Renal cortex interstitium (tissue), 11 donors: ENCODE data around the gene PHOX2B. TPM values are rescaled to one million over a fixed set of nuclear protein-coding genes. Genes with fewer than 3 reads are reported as not detected.
"Not testable (repeated sequence)": the region's sequence is repeated elsewhere in the genome, so short reads cannot be mapped to it uniquely, and the experiment has no call there.

Source experiments
- DNase-seq, 11 donors: peaks; one replicate each; pipeline ENCODE4 v3.0.0-alpha.2; 2013; ENCODE audit warnings: low read depth in 9 of 11, low spot score in 4 of 11; ENCODE audit errors: extremely low read depth in 1 of 11
- polyA plus RNA-seq, 3 donors: library from polyadenylated mRNA; unstranded; fragments of 120-200 nt; gene quantifications; one replicate each; pipeline ENCODE4 v1.2.1, GENCODE V29; 2013; ENCODE audit not compliant: insufficient read length in 3 of 3

PHOX2B gene
- polyA plus RNA-seq, 3 donors = 0.09 to 0.24 TPM; not detected in 1

GRCh38 chr4:41750626-41751448 lies 2.3 kb upstream of the PHOX2B start:
- no peak for DNase-seq

GRCh38 chr4:41750121-41750625 lies 1.6 kb upstream of the PHOX2B start:
- no peak for DNase-seq

- DNase-seq = no peak
Measured at GRCh38 chr4:41749631-41750039, 1.1 kb upstream of the PHOX2B start.

GRCh38 chr4:41748074-41748570 lies 403 bp downstream of the PHOX2B start:
- no peak for DNase-seq

- DNase-seq = no peak
Measured at GRCh38 chr4:41747230-41748055, 1.1 kb downstream of the PHOX2B start.

- DNase-seq = no peak
Measured at GRCh38 chr4:41746440-41747229, 1.9 kb downstream of the PHOX2B start.

- no peak for DNase-seq
Measured at GRCh38 chr4:41746025-41746439, 2.5 kb downstream of the PHOX2B start.

- no peak for DNase-seq
Measured at GRCh38 chr4:41745292-41746024, 3.1 kb downstream of the PHOX2B start.

- DNase-seq = no peak
Measured at GRCh38 chr4:41744572-41745291, 3.8 kb downstream of the PHOX2B start.

GRCh38 chr4:41741354-41741753 lies 7.2 kb downstream of the PHOX2B start:
- DNase-seq = no peak

GRCh38 chr4:41737491-41737890 lies 11.0 kb downstream of the PHOX2B start:
- not testable (repeated sequence) for DNase-seq

GRCh38 chr4:41734371-41734770 lies 14.2 kb downstream of the PHOX2B start:
- no peak for DNase-seq

- no peak for DNase-seq
Measured at GRCh38 chr4:41731569-41732126, 16.9 kb downstream of the PHOX2B start.

GRCh38 chr4:41728573-41728913 lies 20.0 kb downstream of the PHOX2B start:
- no peak for DNase-seq

GRCh38 chr4:41727861-41728572 lies 20.5 kb downstream of the PHOX2B start:
- no peak for DNase-seq

- no peak for DNase-seq
Measured at GRCh38 chr4:41725254-41725653, 23.3 kb downstream of the PHOX2B start.

- DNase-seq = no peak
Measured at GRCh38 chr4:41723286-41723685, 25.2 kb downstream of the PHOX2B start.
